ENCODE data around the gene KIT.

The KIT gene

DNA sequence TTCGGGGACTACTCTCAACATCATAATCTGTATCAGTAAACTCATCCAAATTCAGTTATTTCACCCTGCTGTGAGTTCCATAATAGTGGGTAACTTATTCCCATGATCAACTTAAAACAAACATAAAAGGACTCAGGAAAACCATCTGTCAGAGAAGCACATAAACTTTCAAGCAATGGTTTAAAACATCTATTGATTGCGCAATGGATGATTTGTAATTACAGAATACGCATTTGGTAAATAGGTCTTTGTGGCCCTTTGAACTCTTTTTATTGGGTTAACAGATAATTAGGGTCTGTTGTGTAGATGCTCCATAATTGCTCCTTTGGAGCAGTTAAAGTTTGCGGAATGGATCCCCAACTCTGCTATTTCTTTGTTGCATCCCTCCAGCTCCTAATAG is 115.3 kb downstream of the KIT start:
- TF ChIP-seq, protein P1, sequence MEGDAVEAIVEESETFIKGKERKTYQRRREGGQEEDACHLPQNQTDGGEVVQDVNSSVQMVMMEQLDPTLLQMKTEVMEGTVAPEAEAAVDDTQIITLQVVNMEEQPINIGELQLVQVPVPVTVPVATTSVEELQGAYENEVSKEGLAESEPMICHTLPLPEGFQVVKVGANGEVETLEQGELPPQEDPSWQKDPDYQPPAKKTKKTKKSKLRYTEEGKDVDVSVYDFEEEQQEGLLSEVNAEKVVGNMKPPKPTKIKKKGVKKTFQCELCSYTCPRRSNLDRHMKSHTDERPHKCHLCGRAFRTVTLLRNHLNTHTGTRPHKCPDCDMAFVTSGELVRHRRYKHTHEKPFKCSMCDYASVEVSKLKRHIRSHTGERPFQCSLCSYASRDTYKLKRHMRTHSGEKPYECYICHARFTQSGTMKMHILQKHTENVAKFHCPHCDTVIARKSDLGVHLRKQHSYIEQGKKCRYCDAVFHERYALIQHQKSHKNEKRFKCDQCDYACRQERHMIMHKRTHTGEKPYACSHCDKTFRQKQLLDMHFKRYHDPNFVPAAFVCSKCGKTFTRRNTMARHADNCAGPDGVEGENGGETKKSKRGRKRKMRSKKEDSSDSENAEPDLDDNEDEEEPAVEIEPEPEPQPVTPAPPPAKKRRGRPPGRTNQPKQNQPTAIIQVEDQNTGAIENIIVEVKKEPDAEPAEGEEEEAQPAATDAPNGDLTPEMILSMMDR (IDR thresholded peaks at IDR 0.05): no peak
- no peak for TF ChIP-seq ZFX (IDR thresholded peaks at IDR 0.05; ENCODE audit: borderline replicate concordance)
- no peak overlapping the region for H3K27ac ChIP-seq

DNA sequence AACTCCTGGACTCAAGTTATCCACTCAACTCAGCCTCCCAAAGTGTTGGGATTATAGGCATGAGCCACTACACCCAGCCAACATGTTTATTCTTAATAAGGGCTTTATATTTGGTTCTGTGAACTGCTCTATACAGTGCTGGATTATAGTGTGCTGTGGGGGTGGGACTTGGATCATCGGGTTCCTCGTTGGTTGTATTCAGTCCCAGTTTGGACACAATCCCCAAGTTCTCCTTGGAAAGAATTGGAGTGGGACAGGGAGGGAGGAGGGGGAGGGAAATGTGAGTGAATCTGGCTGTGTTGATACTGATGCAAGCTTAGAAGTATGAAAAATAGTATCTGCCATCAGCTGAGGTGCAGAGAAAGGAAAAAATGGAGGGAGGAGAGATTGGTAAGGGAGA is 121.3 kb downstream of the KIT start:
- H3K27ac ChIP-seq: no peak overlapping the region
- no peak for TF ChIP-seq ZFX (IDR thresholded peaks at IDR 0.05; ENCODE audit: borderline replicate concordance)
- TF ChIP-seq, protein P1 (IDR thresholded peaks at IDR 0.05): no peak

DNA sequence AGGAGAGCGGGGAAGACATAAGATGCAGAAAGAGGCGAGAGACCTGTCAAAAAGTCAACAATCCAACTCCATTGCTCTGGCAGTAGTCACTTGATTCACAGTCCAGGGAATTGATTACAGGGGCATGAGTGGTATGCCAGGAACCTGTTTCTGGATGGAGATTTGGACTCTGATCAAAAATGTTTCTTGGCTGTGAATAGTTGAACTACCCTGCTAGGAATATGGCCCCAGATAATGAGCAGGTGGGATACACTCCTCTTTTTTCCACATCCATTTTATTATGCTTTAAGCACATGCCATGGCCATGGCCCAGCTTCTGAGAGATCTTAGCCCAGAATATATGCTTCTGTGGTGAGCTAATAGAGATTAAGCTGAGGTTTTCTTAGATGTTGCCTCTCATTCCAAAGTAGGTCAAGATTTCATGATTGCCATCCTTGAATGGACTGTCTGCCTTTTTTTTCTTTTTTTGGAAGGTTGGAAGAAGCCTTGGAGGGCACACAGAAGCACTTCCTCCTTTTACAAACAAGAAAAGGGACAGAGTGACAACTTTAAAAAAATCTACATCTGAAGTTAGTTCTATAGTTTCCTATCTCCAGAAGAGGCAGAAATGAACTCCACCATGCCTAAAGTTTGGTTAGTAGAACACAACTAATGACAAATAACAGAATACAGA is 121.9 kb downstream of the KIT start:
- no peak overlapping the region for H3K27ac ChIP-seq
- no peak for TF ChIP-seq ZFX (IDR thresholded peaks at IDR 0.05; ENCODE audit: borderline replicate concordance)
- TF ChIP-seq, protein P1 (IDR thresholded peaks at IDR 0.05): no peak

DNA sequence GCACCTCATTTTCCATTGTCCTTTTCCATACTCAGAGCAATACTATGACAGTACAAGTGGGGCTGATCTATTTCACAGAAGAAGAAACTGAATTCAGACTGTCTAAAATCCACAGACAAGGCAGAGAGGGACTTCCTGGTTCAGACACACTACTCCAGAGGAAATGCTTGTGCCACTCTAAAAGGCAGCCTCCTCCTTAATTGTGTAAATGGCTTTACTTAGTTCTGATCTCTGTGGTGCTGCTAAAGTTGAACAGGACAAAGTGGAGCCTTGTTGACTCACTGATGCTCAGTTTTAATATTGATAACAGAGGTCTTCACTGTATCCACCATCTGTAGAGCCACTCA is 122.4 kb downstream of the KIT start:
- TF ChIP-seq, protein P1 (IDR thresholded peaks at IDR 0.05): no peak
- no peak for TF ChIP-seq ZFX (IDR thresholded peaks at IDR 0.05; ENCODE audit: borderline replicate concordance)
- H3K27ac ChIP-seq: no peak overlapping the region

DNA sequence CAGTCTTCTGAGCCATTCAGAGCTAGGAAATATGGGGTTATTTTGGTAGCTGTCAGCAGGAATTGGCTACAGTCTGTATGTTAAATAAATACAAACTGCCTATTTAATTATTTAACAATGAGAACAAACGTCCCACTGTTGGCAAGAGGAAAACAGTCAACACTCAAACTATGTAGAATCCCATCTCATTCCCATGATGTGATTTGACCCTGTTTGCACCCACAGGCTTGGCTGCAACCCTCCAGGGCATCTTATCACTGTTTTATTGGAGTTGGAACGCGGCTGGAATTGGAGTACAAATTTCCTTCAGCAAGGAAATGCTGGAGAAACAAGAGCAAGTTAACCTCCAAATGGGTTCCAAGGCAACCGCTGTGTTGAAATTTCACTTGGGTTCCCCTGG is 124.0 kb downstream of the KIT start:
- TF ChIP-seq ZFX (IDR thresholded peaks at IDR 0.05; ENCODE audit: borderline replicate concordance): no peak
- TF ChIP-seq, protein P1 (IDR thresholded peaks at IDR 0.05): no peak
- no peak overlapping the region for H3K27ac ChIP-seq

DNA sequence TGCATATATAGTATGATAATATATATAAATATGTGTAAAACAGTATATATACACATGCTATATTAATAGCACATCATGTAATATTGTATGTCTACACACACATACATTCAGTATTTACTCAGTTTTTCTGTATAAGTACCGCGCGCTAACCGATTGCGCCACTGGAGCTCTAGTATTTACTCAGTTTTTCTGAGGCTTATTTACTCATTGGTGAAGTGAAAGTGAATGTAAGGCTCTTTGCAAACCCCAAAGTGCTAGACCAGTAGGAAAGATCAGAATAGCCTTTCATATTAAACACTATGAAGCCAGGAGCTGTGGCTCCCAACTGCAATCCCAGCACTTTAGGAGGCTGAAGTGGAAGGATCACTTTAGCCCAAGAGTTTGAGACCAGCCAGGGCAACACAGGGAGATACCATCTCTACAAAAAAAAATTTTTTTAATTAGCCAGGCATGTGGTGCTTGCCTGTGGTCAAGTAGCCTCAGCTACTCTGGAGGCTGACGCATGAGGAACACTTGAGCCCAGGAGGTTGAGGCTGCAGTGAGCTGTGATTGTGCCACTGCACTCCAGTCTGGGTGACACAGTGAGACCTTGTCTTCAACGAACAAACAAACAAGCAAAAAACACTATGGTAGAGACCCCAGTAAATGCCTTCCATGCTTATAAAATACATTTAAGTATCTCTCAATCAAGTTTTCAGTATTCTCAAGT is 125.8 kb downstream of the KIT start:
- TF ChIP-seq ZFX (IDR thresholded peaks at IDR 0.05; ENCODE audit: borderline replicate concordance): no peak
- TF ChIP-seq, protein P1 (IDR thresholded peaks at IDR 0.05): no peak
- H3K27ac ChIP-seq: no peak overlapping the region

DNA sequence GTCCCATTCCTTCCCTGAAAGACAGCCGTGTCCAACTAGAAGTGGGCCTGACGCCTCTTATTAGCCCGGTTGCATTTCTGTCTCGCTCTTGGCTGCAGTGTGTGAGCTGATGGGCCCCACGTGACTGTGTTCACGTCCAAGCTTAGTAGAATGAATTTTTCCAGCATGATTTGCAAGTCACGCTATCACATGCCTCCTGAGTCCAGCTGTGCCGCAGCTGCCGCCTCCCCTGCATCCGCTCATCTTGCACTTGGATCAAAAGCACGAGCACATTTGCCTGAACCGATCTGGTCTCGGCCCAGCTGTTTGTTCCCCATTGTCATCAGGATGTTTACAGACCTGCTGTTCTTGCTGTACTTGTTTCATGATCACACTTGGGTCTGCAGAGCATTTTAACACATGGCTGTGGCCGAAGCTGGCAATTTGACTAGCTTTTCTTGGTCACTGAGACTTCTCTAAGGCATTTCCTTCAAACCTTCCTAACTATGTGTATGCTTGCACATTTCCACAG is 126.5 kb downstream of the KIT start:
- no peak overlapping the region for H3K27ac ChIP-seq
- no peak for TF ChIP-seq ZFX (IDR thresholded peaks at IDR 0.05; ENCODE audit: borderline replicate concordance)
- TF ChIP-seq, protein P1 (IDR thresholded peaks at IDR 0.05): no peak

Data from 22Rv1 (cell line).